GM19372 (cell line): ENCODE data around the gene KIF1A.

Experiments used
- ATAC-seq: cut with Tn5 transposase; IDR thresholded peaks from one replicate; pipeline ENCODE4 v1.9.1; 2021; ENCODE audit warnings: mild to moderate bottlenecking, low read depth, moderate library complexity; ENCODE audit not compliant: unreplicated experiment

Gene KIF1A

DNA sequence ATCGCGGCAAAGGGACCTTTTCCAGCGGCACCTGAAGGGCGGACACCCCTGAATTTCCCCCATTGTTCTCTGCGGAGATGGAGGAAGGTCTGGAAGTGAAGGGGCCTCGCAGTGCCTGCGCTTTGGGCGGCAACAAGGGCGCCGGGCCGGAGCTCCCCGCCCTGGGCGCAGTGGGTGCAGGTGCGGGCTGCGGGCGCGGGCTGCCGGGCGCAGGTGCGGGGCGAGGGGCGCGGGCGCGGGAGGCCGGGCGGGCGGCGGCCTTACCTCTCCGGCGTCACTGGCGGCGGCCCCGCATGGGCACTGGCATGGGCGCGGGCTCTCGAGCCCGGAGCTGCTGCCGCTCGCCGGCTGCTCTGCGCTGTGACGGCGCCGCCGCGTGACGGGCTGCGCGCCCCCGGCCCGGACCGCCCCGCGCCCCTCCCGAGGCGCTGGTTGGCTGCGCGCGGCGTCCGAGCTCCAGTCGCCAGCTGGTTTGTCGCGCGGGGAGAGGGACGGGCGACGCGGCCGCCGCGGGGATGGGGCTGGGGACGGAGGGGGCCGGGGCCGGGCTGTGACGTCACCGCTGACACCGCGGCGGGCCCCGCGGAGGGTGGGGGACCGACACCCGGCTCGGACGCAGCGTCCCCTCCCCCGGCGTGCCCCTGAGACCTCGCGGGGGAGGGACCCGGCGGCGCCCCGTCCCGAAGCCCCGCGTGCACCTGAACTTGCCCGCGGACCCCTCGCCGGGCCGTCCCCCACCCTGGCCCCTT, at the start of gene KIF1A:
KIF1A (minus strand) TSS at position 362 of the 749 bp plus-strand sequence. CDS start 22,467 bp downstream, outside the sequence.
- ATAC-seq = no peak

- no peak for ATAC-seq
Observed at GRCh38 chr2:240869109-240869955, 49.3 kb upstream of the KIF1A start.

GRCh38 chr2:240868286-240869108, 48.5 kb upstream of the KIF1A start, which contains the start of gene AGXT:
AGXT (plus strand) TSS chr2:240868824; CDS start chr2:240868866, 42 bp downstream.
- no peak for ATAC-seq

DNA sequence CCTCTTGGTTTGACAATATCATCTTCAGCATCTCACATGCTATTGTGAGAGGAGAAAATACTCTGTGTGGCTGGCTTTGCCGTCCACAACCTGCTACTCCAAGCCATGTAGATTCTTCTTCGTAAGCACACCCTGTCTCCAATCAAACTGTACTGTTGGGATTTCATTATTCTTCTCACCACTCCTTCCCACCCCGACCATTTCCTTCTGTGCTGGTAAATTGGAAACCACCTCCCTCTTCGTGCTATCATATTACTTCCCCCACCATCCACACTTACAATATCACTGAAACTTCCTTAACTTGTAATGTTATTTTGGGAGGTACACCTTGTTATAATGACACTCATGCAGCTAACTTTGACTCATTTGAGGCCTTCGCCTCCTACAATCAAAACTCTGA, 45.4 kb upstream of the KIF1A start:
- no peak for ATAC-seq

DNA sequence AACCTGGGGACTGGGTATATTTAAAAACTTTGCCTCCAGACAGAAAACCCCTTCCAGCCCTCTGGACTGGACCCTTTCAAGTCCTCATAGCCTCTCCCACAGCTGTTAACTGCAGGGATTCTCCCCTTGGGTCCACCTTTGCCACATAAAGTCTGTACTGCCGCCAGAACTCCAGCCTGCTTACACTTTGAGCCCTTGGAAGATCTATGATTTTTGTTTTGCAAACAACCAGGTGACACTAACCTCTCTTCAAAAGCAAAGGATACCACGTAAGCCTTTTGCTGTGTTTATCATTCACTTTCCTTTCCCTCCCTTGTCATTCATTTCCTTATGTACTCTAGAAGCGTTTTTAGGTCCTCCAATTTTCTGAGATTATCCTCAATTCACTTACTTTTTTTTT, 44.5 kb upstream of the KIF1A start:
- ATAC-seq = no peak

GRCh38 chr2:240861547-240861946, 41.5 kb upstream of the KIF1A start:
- no peak for ATAC-seq

DNA sequence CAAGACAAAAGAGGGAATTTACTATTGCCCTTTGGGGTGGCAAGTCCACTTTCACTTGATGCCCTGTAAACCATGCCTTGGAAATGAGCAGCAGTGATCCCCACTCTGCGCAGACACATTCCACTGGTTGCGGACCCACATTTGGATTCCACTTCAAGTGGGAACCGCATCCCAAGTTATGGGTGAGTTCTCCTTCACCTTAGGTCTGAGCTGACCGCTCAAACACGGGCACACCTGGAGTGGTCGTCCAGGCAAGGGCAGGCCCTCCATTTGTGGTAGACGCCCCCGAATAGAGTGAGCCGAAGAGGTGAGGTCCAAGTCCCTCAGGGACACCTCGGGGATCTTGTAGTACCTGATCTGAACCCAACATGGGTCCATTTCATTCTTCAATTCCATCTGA, 38.9 kb upstream of the KIF1A start:
- ATAC-seq = no peak

DNA sequence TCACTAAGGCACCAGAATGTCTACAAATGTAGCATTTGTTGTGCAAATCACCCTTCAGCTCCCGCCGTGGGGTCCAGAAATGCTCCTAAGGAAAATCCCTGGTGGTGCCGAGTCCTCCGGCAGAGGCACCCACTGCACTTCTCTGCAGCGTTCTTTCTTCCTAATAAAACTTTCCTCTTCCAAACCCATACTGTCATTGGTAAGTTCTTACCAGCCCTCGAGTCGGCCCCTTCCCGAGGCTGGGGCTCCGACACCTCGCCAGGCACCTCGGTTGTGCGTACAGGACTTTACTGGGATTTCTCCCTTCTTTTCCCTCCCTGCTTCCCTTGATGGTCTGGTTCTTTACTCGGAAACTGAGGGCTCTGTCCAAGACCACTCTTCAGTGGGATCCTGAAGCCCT, 38.3 kb upstream of the KIF1A start:
- ATAC-seq = no peak

DNA sequence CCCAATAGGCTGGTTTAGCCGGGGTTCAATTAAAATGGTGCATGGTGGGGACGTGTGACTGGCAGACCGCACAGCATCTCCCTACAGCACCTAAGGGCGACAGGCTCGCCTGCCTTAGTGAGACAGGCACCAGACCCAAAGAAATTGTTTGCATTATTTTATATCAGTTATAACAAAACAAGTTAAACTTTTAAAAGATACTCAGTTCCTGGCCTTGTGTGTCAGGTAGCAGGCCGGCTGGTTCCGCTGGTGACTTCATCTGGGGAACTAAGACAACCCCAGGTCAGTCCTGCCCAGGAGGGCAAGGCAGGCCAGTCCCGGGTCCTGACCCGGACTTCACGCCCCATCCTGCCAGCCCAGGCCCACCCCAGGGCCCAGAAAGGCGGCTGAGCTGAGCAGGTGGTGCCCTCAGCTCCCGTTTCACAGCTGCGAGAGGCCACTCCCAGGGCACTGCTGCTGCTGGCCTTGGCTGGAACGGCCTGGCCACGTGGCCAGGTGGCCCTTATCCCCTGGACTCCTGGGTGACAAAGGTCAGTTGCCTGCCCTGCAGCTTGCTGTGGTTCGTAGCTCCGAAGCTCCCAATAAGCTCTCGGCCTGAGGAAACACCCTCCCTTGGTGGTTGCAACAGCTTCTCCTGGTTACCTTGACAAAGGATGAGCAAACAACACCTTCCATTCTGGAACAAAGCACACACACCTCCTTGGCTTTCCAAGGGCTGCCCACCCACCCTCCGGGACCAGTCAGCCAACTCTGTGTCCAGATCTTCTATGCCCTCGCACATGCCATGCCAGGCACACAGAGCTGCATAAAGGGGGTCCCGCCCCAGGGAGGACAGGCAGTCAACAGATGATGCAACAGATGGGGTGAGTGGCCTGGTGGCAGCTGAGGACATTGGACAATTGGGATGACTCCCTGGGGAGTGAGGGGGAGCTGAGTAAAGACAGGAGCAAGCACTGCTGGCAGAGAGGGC, 37.3 kb upstream of the KIF1A start:
- ATAC-seq = no peak

DNA sequence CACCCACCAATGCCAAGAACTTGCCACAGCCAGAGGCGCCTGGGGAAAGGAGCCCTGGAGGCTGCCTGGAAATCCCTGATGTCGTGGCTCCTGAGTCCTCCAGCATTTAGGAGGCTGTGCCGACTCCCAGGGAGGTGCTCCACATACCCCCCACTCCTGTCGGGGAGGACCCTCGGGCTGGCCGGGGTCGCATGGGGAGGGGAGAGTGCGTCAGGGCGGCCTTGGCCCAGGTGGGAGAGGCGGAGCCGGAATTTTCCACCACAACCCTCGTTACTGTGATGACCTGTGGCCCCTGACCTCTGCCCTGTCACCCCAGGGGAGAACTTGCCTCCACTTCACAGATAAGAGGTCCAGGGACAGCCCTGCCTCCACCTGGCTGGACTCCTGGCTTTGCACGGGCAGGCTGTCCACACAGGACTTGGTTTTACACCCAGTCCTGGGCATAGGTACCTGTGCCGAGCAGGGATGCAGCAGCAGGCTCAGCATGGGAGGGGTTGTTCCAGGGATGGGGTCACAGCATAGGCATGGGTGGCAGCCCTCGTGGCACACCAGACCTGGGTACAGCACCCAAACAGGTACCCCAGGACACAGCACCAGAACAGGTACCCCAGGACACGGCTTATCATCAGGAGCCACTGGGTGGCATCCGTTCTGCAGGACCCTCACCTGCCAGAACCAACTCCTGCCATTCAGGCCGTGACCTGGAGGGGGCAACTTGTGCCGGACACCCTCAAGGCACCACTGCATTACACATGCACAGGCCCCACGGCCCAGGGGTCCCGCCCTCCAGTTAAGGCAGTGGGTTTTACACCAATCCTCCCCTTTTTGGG, 36.3 kb upstream of the KIF1A start:
- ATAC-seq = no peak

- no peak for ATAC-seq
Observed at GRCh38 chr2:240855670-240856069, 35.7 kb upstream of the KIF1A start.

DNA sequence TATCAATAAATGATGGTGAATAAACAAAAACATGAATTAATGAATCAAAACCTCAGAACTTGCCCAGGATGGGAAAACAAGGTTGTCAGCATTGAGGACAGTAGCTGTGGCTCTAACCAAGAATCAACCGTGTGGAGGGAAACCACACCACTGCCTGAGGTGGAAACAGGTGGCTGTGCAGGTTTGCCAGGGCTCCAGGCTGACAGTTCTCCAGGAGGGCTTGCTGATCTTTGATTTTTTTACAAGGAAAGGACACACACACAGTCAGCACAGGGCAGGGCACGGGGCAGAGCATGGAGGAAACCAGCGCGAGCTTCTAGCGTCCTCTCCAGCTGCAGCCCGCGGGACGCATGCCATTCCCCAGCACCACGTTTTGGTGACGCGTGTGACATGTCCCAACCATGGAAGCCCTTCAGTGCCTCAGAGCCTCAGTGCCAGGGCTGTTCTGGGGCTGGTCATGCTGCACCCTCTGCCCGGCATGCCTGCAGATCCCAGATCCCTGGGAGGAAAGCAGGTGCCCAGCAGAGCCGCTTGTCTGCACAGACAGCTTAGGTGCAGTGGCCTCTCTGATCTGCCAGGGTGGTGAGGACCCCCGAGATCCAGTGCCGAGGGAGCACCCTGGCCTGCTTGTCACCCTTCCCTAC, 32.8 kb upstream of the KIF1A start:
- no peak for ATAC-seq

DNA sequence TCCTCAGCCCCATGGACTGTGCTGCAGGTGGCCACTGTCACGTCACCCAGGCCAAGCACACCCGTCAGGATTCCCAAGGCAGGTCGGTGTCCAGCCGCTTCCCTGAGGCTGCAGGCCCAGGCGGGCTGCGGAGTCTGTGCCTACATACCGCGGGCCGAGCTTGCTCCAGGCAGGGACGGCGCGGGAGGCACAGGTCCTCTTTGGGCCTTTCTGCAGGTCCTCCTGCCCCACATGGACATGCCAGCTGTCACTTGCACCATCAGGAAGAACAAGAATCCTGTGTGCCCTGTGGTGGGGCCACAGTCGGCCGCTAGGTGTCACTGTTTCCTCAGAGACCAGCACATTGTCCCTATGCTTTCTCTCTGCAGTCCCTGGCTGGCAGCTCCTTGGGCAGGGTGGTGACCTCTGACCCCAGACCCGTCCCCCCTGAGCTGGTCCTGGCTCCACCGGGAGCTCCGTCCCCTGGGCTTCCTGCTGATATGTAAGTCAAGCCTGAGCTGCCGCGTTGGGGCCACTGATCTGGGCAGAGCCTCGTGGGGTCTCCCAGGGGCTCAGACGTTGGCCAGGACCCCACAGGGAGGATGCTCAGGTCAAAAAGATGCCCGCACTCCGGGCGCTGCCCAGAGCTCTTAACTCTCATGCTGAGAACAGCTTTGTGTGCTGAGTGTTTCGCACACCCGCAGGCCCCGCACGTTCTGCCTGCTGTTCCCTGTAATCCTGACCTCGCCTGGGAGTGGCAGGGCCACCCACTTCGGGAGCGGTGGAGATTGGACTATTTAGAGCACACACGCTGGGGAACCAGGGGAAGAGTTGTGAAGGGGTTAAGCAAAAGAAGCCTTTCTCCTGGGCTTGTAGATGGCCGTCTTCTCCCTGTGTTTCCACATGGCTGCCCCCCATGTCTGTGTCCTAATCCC, 31.3 kb upstream of the KIF1A start:
- no peak for ATAC-seq

GRCh38 chr2:240850756-240851077, 30.7 kb upstream of the KIF1A start:
- no peak for ATAC-seq

- no peak for ATAC-seq
Observed at GRCh38 chr2:240850026-240850425, 30.0 kb upstream of the KIF1A start.

- ATAC-seq = no peak
Observed at GRCh38 chr2:240848900-240849680, 29.1 kb upstream of the KIF1A start.

- ATAC-seq = no peak
Observed at GRCh38 chr2:240847817-240848216, 27.8 kb upstream of the KIF1A start.
